GM12873 (cell line): ENCODE data around the gene AOX1.

ENCODE experiments used
- TF ChIP-seq, protein P1 (sequence below): IDR thresholded peaks from 2 replicates; pipeline ENCODE4 v1.5.1; 2012; ENCODE audit warnings: low read depth, mild to moderate bottlenecking, moderate library complexity, low read length, control low read depth; ENCODE audit not compliant: insufficient read depth; ENCODE audit errors: missing control alignments

Gene AOX1

DNA sequence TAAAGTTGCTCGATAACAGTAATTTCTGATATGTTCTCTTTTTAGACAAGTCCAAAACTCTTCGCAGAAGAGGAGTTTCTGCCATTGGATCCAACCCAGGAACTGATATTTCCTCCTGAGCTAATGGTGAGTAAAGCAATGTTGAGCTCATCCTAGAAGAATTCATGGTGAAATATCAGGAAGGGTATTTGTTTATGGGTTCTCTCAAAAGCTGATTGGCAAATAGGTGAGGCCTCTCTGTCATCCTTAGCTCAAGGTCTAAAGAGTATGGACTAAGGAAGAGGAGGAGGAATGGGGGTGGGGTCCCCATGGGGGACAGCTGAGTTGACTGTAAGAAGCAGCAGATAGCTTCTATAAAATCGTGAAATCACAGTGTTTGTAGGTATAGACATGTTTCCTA lies 18.2 kb downstream of the AOX1 start:
- TF ChIP-seq, protein P1, sequence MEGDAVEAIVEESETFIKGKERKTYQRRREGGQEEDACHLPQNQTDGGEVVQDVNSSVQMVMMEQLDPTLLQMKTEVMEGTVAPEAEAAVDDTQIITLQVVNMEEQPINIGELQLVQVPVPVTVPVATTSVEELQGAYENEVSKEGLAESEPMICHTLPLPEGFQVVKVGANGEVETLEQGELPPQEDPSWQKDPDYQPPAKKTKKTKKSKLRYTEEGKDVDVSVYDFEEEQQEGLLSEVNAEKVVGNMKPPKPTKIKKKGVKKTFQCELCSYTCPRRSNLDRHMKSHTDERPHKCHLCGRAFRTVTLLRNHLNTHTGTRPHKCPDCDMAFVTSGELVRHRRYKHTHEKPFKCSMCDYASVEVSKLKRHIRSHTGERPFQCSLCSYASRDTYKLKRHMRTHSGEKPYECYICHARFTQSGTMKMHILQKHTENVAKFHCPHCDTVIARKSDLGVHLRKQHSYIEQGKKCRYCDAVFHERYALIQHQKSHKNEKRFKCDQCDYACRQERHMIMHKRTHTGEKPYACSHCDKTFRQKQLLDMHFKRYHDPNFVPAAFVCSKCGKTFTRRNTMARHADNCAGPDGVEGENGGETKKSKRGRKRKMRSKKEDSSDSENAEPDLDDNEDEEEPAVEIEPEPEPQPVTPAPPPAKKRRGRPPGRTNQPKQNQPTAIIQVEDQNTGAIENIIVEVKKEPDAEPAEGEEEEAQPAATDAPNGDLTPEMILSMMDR = no peak

DNA sequence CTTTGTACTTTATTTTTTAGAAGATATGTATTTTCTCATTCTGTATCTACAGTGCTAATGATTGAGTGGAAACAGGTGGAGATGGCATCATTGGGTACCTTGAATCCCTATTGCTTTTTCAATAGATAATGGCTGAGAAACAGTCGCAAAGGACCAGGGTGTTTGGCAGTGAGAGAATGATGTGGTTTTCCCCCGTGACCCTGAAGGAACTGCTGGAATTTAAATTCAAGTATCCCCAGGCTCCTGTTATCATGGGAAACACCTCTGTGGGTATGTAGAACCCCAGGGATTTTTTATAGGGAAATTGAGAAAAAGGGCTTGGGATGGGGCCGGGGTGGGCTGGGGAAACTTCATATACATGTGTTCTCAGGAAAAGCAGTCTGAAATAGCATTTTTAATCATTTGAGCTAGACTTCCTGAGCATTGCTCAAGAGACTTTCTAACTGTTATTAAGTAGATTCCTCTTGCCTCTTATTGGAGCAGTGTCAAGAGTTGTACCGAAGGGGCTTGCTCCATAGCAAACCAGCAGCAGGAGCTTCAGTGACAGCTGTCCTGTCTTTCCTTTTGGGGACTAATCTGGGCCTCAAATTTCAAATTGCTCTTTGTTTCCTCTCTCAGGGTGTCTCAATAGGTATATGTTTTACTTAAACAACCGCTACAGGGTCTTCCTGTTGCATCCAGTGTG lies 18.9 kb downstream of the AOX1 start:
- TF ChIP-seq, protein P1 = no peak

DNA sequence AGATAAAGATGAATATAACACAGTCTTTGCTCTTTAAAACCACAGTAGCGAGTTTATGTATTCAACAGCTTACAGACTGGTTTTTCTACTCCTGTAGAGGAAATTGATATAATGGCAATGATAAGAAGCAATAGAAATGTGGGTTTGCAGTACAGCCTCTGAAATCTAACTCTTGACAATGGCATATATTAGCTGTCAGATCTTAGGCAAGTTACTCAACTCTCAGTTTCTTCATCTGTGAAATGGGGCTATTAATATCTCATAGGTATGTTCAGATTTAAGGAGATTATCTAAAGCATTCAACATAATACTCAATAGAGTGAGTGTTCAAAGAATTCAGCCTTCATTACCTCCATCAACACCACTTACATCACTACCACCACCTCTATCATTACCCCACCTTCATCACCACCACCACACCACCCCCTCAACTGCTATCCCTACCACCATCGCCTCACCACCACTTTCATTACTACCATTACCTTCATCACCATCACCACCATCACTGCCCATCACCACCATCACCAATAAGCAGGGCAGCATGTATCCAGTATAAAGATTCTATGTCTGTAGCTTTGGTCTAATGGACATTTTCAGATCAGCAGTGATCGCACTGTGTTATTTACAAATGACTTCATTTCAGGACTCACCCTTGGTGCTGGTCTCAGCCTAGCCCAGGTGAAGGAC lies 22.7 kb downstream of the AOX1 start:
- TF ChIP-seq, protein P1 = no peak

- TF ChIP-seq, protein P1 = no peak
Measured at GRCh38 chr2:200609028-200609614, 23.3 kb downstream of the AOX1 start.

DNA sequence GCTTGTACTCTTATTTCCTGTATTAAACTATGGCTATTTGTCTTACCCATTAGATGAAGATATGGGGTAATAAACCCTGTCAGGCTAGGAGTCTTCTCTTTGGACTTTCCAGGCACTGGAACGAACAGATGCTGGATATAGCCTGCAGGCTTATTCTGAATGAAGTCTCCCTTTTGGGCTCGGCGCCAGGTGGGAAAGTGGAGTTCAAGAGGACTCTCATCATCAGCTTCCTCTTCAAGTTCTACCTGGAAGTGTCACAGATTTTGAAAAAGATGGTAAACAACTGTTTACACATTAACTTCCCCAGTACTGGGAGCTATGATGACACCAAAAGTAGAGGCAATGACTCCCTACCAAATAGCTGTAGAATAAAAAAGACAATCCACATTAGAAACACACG lies 27.9 kb downstream of the AOX1 start:
- TF ChIP-seq, protein P1 = no peak

- TF ChIP-seq, protein P1 = no peak
Measured at GRCh38 chr2:200614249-200614648, 28.4 kb downstream of the AOX1 start.

DNA sequence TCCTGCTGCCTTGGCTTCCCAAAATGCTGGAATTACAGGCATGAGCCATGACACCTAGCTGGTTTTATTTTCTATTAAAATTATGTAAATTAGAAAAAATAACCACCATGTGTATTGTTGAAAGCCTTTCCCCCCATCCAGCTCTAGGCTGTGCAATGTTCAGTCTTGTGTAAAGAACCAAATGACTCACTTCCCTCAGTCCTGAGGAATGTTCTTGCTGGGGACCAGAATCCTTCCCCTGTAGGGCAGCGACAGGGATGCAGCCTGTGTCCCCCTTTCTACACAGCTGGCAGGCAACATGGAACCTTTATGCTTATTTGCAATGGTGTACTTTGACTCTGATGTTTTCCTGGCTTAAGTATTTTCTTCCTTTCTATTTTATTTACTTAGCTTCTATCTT lies 29.4 kb downstream of the AOX1 start:
- TF ChIP-seq, protein P1 = no peak
